Hematopoietic multipotent progenitor cell treated with erythropoietin and hydrocortisone succinate and interleukin-3 and kit ligand, for 17 days (in vitro differentiated cells): ENCODE data around the gene CYSTM1.
"Not testable (repeated sequence)": the region's sequence is repeated elsewhere in the genome, so short reads cannot be mapped to it uniquely, and the experiment has no call there.

Experiments used
- DNase-seq: peaks from one replicate; pipeline ENCODE4 v3.0.0-alpha.2; 2015; ENCODE audit warnings: low spot score

The CYSTM1 gene

GRCh38 chr5:140178086-140178410 is 3.1 kb downstream of the CYSTM1 start:
- no peak for DNase-seq

- no peak for DNase-seq
Measured at GRCh38 chr5:140178482-140179116, 3.6 kb downstream of the CYSTM1 start.

GRCh38 chr5:140181002-140181483 is 6.1 kb downstream of the CYSTM1 start:
- DNase-seq = no peak

- DNase-seq = no peak
Measured at GRCh38 chr5:140181525-140181924, 6.5 kb downstream of the CYSTM1 start.

GRCh38 chr5:140182075-140182711 is 7.2 kb downstream of the CYSTM1 start:
- no peak for DNase-seq

- no peak for DNase-seq
Measured at GRCh38 chr5:140182803-140183367, 7.9 kb downstream of the CYSTM1 start.

GRCh38 chr5:140185409-140185808 is 10.4 kb downstream of the CYSTM1 start:
- no peak for DNase-seq

GRCh38 chr5:140186267-140186671 is 11.3 kb downstream of the CYSTM1 start:
- no peak for DNase-seq

GRCh38 chr5:140189253-140189652 is 14.3 kb downstream of the CYSTM1 start:
- DNase-seq = no peak

GRCh38 chr5:140189977-140190871 is 15.2 kb downstream of the CYSTM1 start:
- DNase-seq = no peak

GRCh38 chr5:140190872-140191218 is 15.9 kb downstream of the CYSTM1 start:
- no peak for DNase-seq

GRCh38 chr5:140192715-140193430 is 17.9 kb downstream of the CYSTM1 start:
- no peak for DNase-seq

GRCh38 chr5:140194662-140195061 is 19.7 kb downstream of the CYSTM1 start:
- DNase-seq = no peak

- DNase-seq = no peak
Measured at GRCh38 chr5:140196115-140196814, 21.3 kb downstream of the CYSTM1 start.

GRCh38 chr5:140197023-140197422 is 22.0 kb downstream of the CYSTM1 start:
- DNase-seq = no peak

GRCh38 chr5:140198915-140199314 is 23.9 kb downstream of the CYSTM1 start:
- DNase-seq = not testable (repeated sequence)

- no peak for DNase-seq
Measured at GRCh38 chr5:140202078-140202477, 27.1 kb downstream of the CYSTM1 start.

- DNase-seq = no peak
Measured at GRCh38 chr5:140202610-140203009, 27.6 kb downstream of the CYSTM1 start.

GRCh38 chr5:140205216-140205615 is 30.2 kb downstream of the CYSTM1 start:
- DNase-seq = no peak

GRCh38 chr5:140205952-140206351 is 31.0 kb downstream of the CYSTM1 start:
- DNase-seq = no peak

GRCh38 chr5:140207250-140207964 is 32.4 kb downstream of the CYSTM1 start:
- no peak for DNase-seq
